ENCODE measurements around the gene CLNK.

GRCh38 chr4:10635091-10635490, 49.5 kb downstream of the CLNK start:
- no peak for TF ChIP-seq SMC3 (IDR thresholded peaks at IDR 0.05)
- no peak for TF ChIP-seq ATOH8 (CRISPR knock-in tag; IDR thresholded peaks at IDR 0.05; ENCODE audit: low read depth)
- TF ChIP-seq CTCF (IDR thresholded peaks at IDR 0.05), result no peak
- TF ChIP-seq CEBPB (IDR thresholded peaks at IDR 0.05), result no peak
- no peak for TF ChIP-seq POLR2AphosphoS2 (conservative IDR thresholded peaks at IDR 0.05; ENCODE audit: low read length)
- no peak for TF ChIP-seq KDM5A (IDR thresholded peaks at IDR 0.05)
